HG02938 (cell line): Measurements from ENCODE around the gene EEF1A1.
A peak's percentile ranks its signal among the peaks of the same experiment; 100 is the strongest.
"Not testable (repeated sequence)": the region's sequence is repeated elsewhere in the genome, so short reads cannot be mapped to it uniquely, and the experiment has no call there.

ENCODE experiments used
- ATAC-seq: cut with Tn5 transposase; IDR thresholded peaks from one replicate; pipeline ENCODE4 v1.9.1; 2021; ENCODE audit warnings: mild to moderate bottlenecking, moderate library complexity; ENCODE audit not compliant: unreplicated experiment

EEF1A1 gene

DNA sequence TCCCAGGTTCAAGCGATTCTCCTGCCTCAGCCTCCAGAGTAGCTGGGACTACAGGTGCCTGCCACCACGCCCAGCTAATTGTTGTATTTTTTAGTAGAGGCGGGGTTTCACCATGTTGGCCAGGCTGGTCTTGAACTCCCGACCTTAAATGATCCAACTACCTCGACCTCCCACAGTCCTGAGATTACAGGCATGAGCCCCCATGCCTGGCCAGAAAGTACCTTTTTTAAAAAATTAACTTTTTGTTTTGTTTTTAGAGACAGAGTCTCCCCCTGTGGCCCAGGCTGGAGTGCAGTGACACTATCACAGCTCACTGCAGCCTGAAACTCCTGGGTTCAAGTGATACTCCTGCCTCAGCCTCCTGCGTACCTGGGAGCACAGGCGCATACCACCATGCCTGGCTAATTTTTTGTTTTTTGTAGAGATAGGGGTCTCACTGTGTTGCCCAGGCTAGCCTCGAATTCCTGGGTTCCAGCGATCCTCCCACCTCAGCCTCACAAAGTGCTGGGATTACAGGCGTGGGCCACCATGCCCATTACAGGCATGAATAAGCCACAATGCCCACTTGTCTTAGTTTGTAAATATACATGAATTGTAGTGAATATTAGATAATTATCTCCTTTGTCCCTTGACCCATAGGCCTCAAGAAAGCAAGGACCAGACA, 17.4 kb upstream of the EEF1A1 start:
- no peak for ATAC-seq

DNA sequence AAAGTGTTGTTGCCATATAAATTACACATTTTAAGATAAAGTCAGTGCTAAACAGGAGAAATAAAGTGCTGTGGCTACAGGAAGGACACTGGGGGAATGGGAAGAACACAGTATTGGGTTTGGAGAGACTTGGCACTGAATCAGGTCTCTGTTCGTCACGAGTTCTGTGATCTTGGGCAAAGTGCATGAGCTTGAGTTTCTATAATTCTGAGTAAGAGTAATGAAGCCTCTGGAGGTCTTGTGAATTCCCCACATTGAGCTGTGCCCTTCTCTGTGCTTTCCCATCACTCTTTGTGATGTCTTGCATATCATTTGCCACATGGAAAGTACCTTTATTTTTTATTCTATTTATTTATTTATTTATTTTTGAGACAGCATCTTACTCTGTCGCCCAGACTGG, 16.8 kb upstream of the EEF1A1 start:
- no peak for ATAC-seq

DNA sequence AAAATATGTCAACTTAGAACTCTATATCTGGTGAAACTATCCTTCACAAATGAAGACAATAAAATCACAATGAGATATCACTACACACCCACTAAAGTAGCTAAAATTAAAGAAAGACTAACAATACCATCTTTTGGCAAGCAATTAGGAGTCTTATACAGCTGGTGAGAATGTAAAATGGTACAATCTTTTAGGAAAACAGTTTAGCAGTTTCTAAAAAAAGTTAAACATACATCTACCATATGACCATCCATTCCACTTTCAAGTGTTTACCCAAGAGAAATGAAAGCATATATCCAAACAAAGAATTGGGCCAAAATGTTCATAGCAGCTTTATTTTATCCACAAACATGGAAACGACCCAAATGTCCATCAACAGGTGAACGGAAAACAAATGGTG, 13.8 kb upstream of the EEF1A1 start:
- ATAC-seq, result no peak

DNA sequence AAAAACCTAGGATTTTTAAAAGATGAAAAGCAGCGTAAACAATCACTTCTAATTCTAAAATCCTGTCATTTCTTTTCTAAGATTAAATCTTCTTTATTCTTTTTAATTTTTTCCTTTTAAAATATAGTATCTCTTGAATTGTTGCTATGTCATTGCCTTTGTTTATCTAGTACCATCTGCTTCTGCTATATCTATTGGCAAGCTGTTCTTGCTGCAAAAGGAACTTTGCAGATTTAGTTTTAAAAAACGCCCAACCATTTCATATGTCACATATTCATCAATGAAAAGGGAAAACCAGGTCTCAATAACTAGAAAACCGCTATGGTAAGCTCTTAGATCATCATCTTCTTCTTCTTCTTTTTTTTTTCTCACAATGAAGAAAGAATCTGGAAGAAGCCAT, 11.5 kb upstream of the EEF1A1 start:
- no peak for ATAC-seq

DNA sequence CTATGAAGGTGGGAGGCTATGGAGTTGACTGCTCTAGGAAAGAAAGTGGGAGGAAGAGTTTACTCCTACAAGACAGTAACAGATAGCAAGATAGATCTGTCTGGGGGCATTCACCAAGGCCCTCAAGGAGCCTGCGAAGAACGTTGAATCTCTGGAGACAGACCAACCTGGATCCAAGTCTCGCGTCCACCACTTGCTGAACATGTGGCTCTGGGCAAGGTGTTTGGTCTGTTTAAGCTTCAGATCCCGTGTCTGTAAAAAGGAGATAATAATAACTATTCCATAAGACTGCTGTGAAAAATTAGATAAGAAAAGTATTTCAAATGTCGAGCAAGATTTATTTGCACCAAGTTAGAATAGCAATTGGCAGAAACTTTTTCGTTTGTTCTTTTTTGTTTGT, 8.1 kb upstream of the EEF1A1 start:
- ATAC-seq, result no peak

DNA sequence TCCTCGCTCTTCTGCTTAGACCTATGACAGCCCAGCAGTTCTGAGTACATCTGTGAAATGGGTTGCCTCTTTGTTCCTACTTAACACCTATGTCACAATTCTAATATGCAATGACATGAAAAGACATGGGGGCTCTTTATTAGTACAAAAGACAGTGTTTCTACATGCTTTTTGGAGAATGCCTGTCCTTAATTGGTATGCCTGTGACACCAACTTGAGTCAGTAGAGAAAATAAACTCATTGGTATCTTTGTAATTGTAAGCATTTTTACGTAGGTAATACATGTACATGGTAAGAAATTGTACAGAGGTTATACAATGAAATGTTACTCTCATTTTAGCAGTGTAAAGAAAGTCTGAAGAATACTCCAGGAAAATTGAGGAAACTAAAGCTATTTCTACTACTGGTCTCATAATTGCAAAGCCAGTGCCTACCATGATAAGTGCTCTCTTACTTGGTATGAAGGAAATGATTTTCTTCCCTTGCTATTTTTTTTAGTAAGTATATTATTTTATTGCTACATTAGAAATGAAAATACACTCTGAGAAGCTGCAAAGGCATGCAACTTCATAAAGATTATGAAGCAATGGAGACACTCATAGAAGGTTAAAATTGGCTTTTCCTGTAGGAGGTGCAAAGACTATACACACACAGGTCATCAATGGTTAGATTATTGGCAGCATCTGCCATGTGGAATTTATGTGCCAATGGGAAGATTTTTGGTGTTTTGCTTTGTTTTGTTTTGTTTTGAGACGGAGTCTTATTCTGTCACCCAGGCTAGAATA, 4.9 kb upstream of the EEF1A1 start:
- ATAC-seq, result no peak

DNA sequence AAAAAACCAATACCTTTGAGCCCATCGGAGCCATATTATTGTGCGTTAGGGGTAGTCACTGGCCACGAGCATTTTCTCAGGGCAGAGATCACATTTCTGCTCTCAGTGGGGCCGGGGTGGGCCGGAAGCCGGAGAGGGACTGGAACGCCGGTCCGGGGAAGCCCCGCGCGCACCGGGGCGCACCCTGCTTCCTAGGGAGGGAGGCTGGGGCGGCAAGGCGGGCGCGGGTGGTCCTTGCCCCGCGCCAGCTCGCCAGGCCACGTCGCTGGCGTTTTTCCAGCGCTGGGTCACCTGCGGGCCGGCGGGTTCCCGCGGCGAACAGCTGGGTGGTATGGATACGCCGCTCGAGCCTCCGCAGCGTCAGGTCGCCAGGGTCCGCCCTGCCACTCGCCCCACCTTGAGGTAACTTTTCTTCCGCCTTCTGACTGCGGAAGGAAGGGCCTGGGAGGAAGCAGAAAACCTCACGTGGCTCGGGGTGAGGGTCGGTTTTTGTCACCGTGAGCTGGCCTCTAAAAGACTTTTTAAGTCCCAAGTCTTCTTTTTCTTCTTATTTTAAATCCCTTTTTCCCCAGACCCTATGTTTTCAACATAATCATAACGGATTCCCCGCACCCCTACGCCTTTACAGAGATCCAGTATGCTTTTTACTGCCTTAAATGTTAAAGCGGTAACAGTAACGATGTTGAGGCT, 2.7 kb upstream of the EEF1A1 start:
- ATAC-seq, result peak; percentile 42

DNA sequence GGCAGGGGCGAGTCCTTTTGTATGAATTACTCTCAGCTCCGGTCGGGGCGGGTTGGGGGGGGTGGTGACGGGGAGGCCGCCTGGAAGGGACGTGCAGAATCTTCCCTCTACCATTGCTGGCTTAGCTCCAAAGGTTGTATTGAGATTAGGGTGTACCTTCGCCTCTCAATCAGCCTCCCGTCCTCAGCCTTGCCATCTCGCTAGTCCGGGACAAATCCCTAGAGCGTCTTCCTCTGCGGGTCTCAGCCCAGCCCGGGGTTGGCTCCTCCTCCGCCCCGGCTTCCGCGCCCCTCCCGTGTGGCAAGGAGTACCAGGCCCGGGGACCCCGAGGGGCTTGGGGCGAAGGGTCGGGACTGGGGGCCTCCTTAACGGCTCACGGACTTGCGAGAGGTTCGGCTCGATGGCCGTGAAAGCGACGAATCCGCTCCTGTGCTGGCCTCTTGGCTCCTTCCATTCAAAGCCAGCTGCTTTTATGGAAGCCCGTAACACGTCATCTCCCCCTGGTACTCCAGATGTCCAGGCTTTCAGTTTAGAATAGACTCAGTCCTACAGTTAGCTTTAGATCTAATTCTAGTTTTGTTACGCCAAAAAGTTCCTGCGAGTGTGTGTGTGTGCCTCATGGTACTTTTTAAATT, 636 bp upstream of the EEF1A1 start:
- ATAC-seq, result peak; percentile 28

DNA sequence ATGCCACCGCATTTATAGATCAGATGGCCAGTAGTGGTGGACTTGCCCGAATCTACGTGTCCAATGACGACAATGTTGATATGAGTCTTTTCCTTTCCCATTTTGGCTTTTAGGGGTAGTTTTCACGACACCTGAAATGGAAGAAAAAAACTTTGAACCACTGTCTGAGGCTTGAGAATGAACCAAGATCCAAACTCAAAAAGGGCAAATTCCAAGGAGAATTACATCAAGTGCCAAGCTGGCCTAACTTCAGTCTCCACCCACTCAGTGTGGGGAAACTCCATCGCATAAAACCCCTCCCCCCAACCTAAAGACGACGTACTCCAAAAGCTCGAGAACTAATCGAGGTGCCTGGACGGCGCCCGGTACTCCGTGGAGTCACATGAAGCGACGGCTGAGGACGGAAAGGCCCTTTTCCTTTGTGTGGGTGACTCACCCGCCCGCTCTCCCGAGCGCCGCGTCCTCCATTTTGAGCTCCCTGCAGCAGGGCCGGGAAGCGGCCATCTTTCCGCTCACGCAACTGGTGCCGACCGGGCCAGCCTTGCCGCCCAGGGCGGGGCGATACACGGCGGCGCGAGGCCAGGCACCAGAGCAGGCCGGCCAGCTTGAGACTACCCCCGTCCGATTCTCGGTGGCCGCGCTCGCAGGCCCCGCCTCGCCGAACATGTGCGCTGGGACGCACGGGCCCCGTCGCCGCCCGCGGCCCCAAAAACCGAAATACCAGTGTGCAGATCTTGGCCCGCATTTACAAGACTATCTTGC, 725 bp downstream of the EEF1A1 start:
- no peak for ATAC-seq

DNA sequence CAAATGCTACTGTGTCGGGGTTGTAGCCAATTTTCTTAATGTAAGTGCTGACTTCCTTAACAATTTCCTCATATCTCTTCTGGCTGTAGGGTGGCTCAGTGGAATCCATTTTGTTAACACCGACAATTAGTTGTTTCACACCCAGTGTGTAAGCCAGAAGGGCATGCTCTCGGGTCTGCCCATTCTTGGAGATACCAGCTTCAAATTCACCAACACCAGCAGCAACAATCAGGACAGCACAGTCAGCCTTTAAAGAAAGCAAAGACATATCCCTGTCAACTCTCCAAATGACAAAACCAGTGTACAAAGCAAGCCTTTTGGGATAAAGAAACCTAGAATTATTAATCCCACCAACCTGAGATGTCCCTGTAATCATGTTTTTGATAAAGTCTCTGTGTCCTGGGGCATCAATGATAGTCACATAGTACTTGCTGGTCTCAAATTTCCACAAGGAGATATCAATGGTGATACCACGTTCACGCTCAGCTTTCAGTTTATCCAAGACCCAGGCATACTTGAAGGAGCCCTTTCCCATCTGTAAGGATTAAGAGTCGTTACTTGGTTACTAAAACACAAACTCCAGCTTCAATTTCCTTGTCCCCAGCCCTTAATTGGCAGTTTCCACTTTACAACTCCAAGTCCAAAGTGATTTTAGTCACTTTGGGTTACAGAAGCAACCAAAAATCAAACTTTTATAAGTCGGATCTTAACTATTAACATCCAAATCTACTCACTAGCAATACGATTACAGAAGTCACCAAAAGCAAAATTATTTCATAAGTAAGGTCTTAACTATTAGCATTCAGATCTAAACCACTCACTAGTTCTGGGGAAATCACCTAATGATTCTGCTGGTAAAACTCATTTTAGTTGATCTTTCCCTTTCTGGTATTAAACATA, 1.6 kb downstream of the EEF1A1 start:
- ATAC-seq, result not testable (repeated sequence)

DNA sequence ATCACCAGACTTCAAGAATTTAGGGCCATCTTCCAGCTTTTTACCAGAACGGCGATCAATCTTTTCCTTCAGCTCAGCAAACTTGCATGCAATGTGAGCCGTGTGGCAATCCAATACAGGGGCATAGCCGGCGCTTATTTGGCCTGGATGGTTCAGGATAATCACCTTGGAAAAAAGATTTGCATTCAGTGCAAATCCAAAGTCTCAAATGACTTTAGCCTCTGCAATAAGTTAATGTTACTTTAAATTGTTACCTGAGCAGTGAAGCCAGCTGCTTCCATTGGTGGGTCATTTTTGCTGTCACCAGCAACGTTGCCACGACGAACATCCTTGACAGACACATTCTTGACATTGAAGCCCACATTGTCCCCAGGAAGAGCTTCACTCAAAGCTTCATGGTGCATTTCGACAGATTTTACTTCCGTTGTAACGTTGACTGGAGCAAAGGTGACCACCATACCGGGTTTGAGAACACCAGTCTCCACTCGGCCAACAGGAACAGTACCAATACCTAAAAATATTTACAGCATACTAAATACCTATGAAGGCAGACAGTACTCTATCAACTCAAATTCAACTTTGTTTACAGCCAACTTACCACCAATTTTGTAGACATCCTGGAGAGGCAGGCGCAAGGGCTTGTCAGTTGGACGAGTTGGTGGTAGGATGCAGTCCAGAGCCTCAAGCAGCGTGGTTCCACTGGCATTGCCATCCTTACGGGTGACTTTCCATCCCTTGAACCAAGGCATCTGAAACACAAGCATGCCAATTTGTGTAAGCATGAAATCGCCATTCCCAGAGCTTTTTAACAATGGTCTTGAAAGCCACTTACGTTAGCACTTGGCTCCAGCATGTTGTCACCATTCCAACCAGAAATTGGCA, 2.5 kb downstream of the EEF1A1 start:
- not testable (repeated sequence) for ATAC-seq

DNA sequence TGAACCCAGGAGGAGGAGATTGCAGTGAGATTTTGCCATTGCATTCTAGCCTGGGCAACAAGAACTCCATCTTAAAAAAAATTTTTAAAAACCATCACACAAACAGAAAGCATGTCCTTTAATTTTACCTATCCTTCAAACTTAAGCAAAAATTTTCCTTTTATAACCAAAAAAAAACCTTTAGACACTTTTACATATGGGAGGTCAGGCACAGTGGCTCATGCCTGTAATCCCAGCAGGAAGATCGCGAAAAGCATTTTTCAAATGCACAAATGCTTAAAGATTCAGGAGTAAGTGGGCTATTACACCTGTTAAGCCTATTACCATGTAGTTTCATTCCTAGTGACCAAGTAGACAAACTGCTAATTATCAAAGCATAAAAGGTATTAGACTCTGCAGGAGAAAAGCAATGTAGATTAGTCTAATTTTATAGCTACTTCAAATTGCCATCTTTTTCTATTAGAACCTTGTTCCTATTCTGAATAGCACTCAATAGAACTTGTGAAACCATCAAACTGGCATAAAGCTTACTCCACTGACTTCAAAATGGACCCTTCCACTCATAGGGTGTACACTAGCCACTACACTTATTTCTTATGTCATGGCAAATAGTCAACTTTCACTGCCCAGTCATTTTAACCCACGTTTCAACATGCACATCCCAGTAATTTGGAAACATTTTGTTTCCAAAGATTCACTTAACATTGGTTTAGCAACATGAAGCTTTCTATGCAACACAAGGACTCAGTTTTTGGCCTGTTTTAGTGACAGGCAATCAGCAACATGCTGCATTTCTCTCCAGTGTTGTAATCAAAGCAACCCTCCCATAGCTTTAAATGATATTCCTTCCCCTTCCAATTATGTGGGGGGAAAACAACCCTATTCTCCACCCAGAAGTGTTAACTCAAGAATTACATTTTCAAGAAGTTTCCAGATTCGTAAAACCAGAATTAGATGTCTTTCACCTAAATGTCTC, 4.0 kb downstream of the EEF1A1 start:
- ATAC-seq, result no peak

DNA sequence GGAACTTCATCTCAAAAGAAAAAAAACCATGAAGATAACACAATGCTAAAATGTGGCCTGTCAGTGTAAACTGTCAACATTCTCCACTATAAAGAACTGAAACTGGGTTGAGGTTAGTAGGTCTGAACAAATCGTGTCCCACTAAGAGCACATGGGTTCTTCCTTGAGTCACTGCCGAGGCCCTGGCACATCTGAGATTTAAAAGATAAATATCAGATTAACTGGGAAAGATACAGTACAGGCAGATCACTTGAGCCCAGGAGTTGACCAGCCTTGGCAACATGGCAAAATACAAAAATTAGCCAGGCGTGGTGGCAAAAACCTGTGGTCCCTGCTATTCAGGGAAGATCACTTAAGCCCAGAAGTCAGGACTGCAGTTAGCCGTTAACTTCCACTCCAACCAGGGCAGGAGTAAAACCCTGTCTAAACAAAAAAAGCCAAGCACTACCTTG, 5.6 kb downstream of the EEF1A1 start:
- peak; percentile 46 for ATAC-seq

DNA sequence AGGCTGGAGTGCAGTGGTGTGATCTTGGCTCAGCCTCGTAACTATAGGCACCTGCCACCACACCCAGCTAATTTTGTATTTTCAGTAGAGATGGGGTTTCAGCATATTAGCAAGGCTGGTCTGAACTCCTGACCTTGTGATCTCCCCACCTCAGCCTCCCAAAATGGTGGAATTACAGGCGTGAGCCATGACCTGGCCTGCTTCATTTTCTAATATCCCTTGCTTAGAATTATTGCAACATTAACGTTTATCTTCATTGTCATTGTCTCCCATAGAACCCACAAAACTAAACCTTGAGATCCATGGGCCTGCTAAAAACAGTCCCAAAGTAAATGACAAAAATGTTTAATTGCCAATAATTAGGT, 6.1 kb downstream of the EEF1A1 start:
- no peak for ATAC-seq

DNA sequence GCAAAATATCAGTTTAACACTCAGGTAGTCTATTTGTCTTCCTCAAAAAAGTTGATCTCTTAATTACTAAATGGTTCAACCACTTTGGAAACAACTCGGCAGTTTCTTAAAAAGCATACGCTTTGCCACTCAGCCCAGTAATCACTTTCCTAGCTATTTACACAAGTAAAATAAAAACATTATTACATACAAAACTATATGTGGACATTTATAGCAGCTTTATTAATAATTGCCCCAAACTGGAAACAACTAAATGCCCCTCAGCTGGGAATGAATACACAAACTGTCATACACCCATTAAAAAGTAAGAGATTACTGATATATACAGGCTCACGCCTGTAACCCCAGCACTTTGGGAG, 7.4 kb downstream of the EEF1A1 start:
- no peak for ATAC-seq

DNA sequence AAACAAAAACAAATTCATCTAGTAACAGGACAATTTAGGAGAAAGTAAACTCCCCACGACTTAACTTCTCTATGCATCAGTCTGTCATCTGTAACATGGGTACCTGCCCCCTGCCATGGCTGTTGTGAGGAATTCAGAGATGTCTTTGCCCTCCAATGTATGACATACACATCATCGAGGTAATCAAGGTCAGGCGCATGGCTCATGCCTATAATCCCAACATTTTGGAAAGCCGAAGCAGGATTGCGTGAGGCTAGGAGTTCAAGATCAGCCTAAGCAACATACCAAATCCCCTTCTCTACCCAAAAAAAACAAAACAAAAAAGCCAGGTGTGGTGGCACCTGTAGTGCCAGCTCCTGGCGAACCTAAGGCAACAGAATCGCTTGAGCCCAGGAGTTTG, 9.0 kb downstream of the EEF1A1 start:
- ATAC-seq, result no peak

DNA sequence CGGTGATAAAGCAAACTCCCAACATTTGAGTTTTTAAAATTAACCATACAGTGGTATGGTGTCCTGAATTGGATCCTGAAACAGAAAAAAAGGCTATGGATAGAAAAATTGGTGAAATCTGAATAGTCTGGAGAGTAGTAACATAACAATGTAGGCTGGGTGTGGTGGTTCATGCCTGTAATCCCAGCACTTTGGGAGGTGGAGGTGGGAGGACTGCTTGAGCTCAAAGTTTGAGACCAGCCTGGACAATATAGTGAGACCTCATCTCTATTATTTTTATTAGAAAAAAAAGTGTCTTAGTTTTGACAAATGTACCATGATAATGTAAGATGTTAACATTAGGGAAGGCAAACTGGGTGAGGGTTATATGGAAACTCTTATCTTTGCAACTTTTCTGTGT, 11.0 kb downstream of the EEF1A1 start:
- ATAC-seq, result no peak

DNA sequence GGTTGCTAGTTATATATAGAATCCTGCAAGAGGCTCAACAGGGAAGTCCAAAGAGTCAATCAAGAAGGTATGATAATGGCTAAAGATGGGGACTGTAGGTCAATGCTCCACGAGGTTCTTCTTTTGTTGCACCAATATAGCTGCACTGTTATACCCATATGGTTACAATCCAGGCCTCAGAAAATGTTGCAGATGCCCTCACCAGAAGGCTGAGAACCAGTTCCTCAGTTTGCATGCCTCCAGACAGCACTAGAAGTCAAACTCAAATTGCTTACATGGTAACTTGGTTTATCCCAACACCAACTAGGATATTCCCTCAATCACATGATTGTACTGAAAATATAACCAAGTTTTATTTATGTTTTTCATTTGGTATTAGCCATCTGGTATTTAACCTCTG, 12.1 kb downstream of the EEF1A1 start:
- ATAC-seq, result no peak
